A673 (cell line): ENCODE measurements around the gene CHST15. TPM values are rescaled to one million over a fixed set of nuclear protein-coding genes. Genes with fewer than 3 reads are reported as not detected.

Experiments
- BruUV-seq: library from RNA; stranded (reverse); fragments of 400-500 nt; replicated peaks from 2 replicates; lab custom pipeline; 2021; lab: Mats Ljungman, UMichigan
- CTCF ChIA-PET: fragments of 300-600 bp; sonication (Branson Sonifier 250); formaldehyde crosslinking; loops from one replicate; lab custom pipeline; 2022; ENCODE audit warnings: antibody characterized with exemption; lab: Charles Lee
- POLR2A ChIA-PET: fragments of 300-600 bp; sonication (Branson Sonifier 250); formaldehyde crosslinking; loops from one replicate; lab custom pipeline; 2022; ENCODE audit warnings: antibody characterized with exemption; ENCODE audit not compliant: low non-redundant PET; lab: Charles Lee
- DNase-seq: peaks from one replicate; pipeline ENCODE4 v3.0.0-alpha.2; 2015; ENCODE audit warnings: low spot score
- H3K27ac ChIP-seq: fragments of 200-600 bp; sonication (generic); 2 replicates; pipeline ENCODE4 v1.5.1; 2016; ENCODE audit warnings: mixed run types, low read depth, mild to moderate bottlenecking, mixed read lengths, antibody characterized with exemption, low read length; ENCODE audit not compliant: poor library complexity, severe bottlenecking
- H3K27me3 ChIP-seq: fragments of 200-600 bp; sonication (generic); replicated peaks from 2 replicates; pipeline ENCODE4 v1.6.1; 2017; ENCODE audit warnings: mixed run types, low read depth, mild to moderate bottlenecking, mixed read lengths, antibody characterized with exemption, low read length; ENCODE audit not compliant: insufficient read depth, poor library complexity
- H3K36me3 ChIP-seq: fragments of 200-600 bp; sonication (generic); 2 replicates; pipeline ENCODE4 v1.6.1; 2016; ENCODE audit warnings: mixed run types, mild to moderate bottlenecking, mixed read lengths, antibody characterized with exemption, low read length; ENCODE audit not compliant: insufficient read depth, poor library complexity, severe bottlenecking
- H3K4me1 ChIP-seq: fragments of 200-600 bp; sonication (generic); 2 replicates; pipeline ENCODE4 v1.6.1; 2017; ENCODE audit warnings: mixed run types, mild to moderate bottlenecking, mixed read lengths, antibody characterized with exemption, low read length; ENCODE audit not compliant: insufficient read depth, poor library complexity, severe bottlenecking
- H3K4me3 ChIP-seq: fragments of 200-600 bp; sonication (generic); 2 replicates; pipeline ENCODE4 v1.5.1; 2016; ENCODE audit warnings: low read depth, mixed run types, mild to moderate bottlenecking, mixed read lengths, low read length; ENCODE audit not compliant: poor library complexity, severe bottlenecking
- H3K9me3 ChIP-seq: fragments of 200-600 bp; sonication (generic); 2 replicates; pipeline ENCODE4 v1.6.1; 2016; ENCODE audit warnings: mixed run types, low read depth, mild to moderate bottlenecking, mixed read lengths, antibody characterized with exemption, low read length; ENCODE audit not compliant: poor library complexity, severe bottlenecking
- CTCF ChIP-seq: fragments of 300-800, 200-600 bp; sonication (generic); conservative IDR thresholded peaks from 2 replicates; pipeline ENCODE4 v1.5.1; 2017; ENCODE audit warnings: low read depth, mild to moderate bottlenecking, antibody characterized with exemption, low read length, moderate library complexity, mixed read lengths
- EZH2 ChIP-seq: fragments of 200-600 bp; sonication (generic); IDR thresholded peaks from 2 replicates; pipeline ENCODE4 v1.6.1; 2017; ENCODE audit warnings: borderline replicate concordance, low read depth, mild to moderate bottlenecking, mixed read lengths, antibody characterized with exemption, low read length; ENCODE audit not compliant: poor library complexity, severe bottlenecking
- intact Hi-C: fragments of 100-400 bp; cut with micrococcal nuclease; formaldehyde crosslinking; loops from one replicate; pipeline ENCODE4 v1.10.0; 2022; ENCODE audit not compliant: unreplicated experiment
- total RNA-seq: library from RNA; stranded (reverse); gene quantifications from 2 replicates; pipeline ENCODE4 v1.2.3, GENCODE V29; 2021

CHST15 gene
- total RNA-seq, 1 experiment from 2014 or later, result 1.7 TPM

GRCh38 chr10:124065382-124066125 is 27.8 kb downstream of the CHST15 start:
- Histone ChIP-seq H3K36me3 (no peaks in the 10 kb centered on the region), H3K27ac (no peak overlapping the region), H3K9me3 (no peaks in the 10 kb centered on the region), H3K4me3 (no peak overlapping the region), H3K27me3 (no peaks in the 10 kb centered on the region), H3K4me1 (peaks cover 17% of the 10 kb centered on the region)
- BruUV-seq, result no TSS peak
- no peak for DNase-seq
- CTCF ChIA-PET, result no interaction called here
- no peak for TF ChIP-seq CTCF
- TF ChIP-seq EZH2, result no peak
- intact Hi-C loops, result no loop called here
- POLR2A ChIA-PET, result interaction anchor here (0.6 kb wide), 1 partner anchor 433 kb away, joined by 11 read pairs; no protein-coding TSS in a partner anchor

GRCh38 chr10:124064676-124065075 is 28.7 kb downstream of the CHST15 start:
- ChIA-PET CTCF (no interaction called here), POLR2A (no interaction called here)
- H3K9me3 ChIP-seq, result no peaks in the 10 kb centered on the region
- peaks cover 17% of the 10 kb centered on the region for H3K4me1 ChIP-seq
- no peak for TF ChIP-seq CTCF
- no peak for TF ChIP-seq EZH2
- intact Hi-C loops, result no loop called here
- H3K27ac ChIP-seq, result no peak overlapping the region
- no TSS peak for BruUV-seq
- no peaks in the 10 kb centered on the region for H3K36me3 ChIP-seq
- H3K27me3 ChIP-seq, result no peaks in the 10 kb centered on the region
- no peak overlapping the region for H3K4me3 ChIP-seq
- no peak for DNase-seq

- Histone ChIP-seq H3K27me3 (no peaks in the 10 kb centered on the region), H3K36me3 (no peaks in the 10 kb centered on the region), H3K4me3 (no peak overlapping the region), H3K27ac (no peak overlapping the region), H3K4me1 (peaks cover 17% of the 10 kb centered on the region), H3K9me3 (no peaks in the 10 kb centered on the region)
- DNase-seq, result no peak
- TF ChIP-seq EZH2 (no peak), CTCF (no peak)
- intact Hi-C loops, result no loop called here
- BruUV-seq, result no TSS peak
- CTCF ChIA-PET, result no interaction called here
- POLR2A ChIA-PET, result no interaction called here
Measured at GRCh38 chr10:124063750-124064603, 29.4 kb downstream of the CHST15 start.
